GM20000 (cell line): ENCODE data around the gene GRIPAP1.

Source experiments
- DNase-seq: peaks from one replicate; pipeline ENCODE4 v3.0.0; 2012; ENCODE audit warnings: low spot score
- CTCF ChIP-seq: IDR thresholded peaks from 2 replicates; pipeline ENCODE4 v1.5.1; 2012; ENCODE audit warnings: mild to moderate bottlenecking, control low read depth; ENCODE audit errors: extremely low read depth, missing control alignments

Gene GRIPAP1

GRCh38 chrX:49003696-49004095 lies 1.6 kb upstream of the GRIPAP1 start:
- TF ChIP-seq CTCF, result no peak
- no peak for DNase-seq

GRCh38 chrX:49001521-49002090 lies 458 bp downstream of the GRIPAP1 start:
- no peak for TF ChIP-seq CTCF
- peak; percentile 34 for DNase-seq

GRCh38 chrX:49000636-49001035 lies 1.4 kb downstream of the GRIPAP1 start:
- no peak for TF ChIP-seq CTCF
- no peak for DNase-seq

GRCh38 chrX:48999030-48999429 lies 3.0 kb downstream of the GRIPAP1 start:
- no peak for TF ChIP-seq CTCF
- DNase-seq, result no peak

GRCh38 chrX:48998391-48998790 lies 3.7 kb downstream of the GRIPAP1 start:
- TF ChIP-seq CTCF, result no peak
- DNase-seq, result no peak

- TF ChIP-seq CTCF, result no peak
- no peak for DNase-seq
These were observed 4.2 kb downstream of the GRIPAP1 start for GRCh38 chrX:48997865-48998264.

GRCh38 chrX:48997455-48997854 lies 4.6 kb downstream of the GRIPAP1 start:
- no peak for TF ChIP-seq CTCF
- DNase-seq, result no peak
